Activated CD4-positive, alpha-beta memory T cell treated with anti-CD3 and anti-CD28 coated beads for 36 hours (primary cell): ENCODE data around the gene C1orf167. TPM values are rescaled to one million over a fixed set of nuclear protein-coding genes. Genes with fewer than 3 reads are reported as not detected.

Experiments used
- CTCF ChIA-PET: fragments of 350-600 bp; sonication (Branson Sonifier 250); formaldehyde crosslinking; loops from one replicate; lab custom pipeline; 2021; ENCODE audit warnings: antibody characterized with exemption, inconsistent platforms; lab: Charles Lee
- POLR2A ChIA-PET: fragments of 350-600 bp; sonication (Branson Sonifier 250); formaldehyde crosslinking; loops from one replicate; lab custom pipeline; 2021; ENCODE audit warnings: antibody characterized with exemption; lab: Charles Lee
- DNase-seq: peaks from one replicate; pipeline ENCODE4 v3.0.0-alpha.2; 2020
- H3K27ac Mint-ChIP-seq: one replicate; pipeline ENCODE4 v1.8.0; 2021; ENCODE audit warnings: mixed read lengths
- H3K27me3 Mint-ChIP-seq: one replicate; pipeline ENCODE4 v1.8.0; 2021; ENCODE audit warnings: mixed read lengths
- H3K36me3 Mint-ChIP-seq: one replicate; pipeline ENCODE4 v1.8.0; 2021; ENCODE audit warnings: mixed read lengths
- H3K4me1 Mint-ChIP-seq: one replicate; pipeline ENCODE4 v1.8.0; 2021; ENCODE audit warnings: low read depth, mixed read lengths
- H3K4me3 Mint-ChIP-seq: one replicate; pipeline ENCODE4 v1.8.0; 2021; ENCODE audit warnings: mild to moderate bottlenecking, mixed read lengths
- H3K9me3 Mint-ChIP-seq: one replicate; pipeline ENCODE4 v1.8.0; 2021; ENCODE audit warnings: mixed read lengths
- intact Hi-C: fragments of 100-400 bp; cut with micrococcal nuclease; formaldehyde crosslinking; loops from one replicate; pipeline ENCODE4 v1.15.1; 2023
- total RNA-seq, 2 experiments: library from RNA; stranded (reverse); gene quantifications; one replicate each; pipeline ENCODE4 v1.2.3, GENCODE V29; 2021

The C1orf167 gene
- total RNA-seq, 2 experiments from 2014 or later, result not detected

- intact Hi-C loops, result loop anchor here (10.0 kb wide), 1 partner anchor 141 kb away; no protein-coding TSS in a partner anchor
- Mint-ChIP-seq H3K4me3 (no peak overlapping the region), H3K27me3 (no peaks in the 10 kb centered on the region), H3K36me3 (peaks cover 25% of the 10 kb centered on the region), H3K9me3 (no peaks in the 10 kb centered on the region), H3K27ac (no peak overlapping the region), H3K4me1 (no peaks in the 10 kb centered on the region)
- POLR2A ChIA-PET, result interaction anchor here (0.5 kb wide), 1 partner anchor 160 kb away, joined by 3 read pairs; no protein-coding TSS in a partner anchor
- CTCF ChIA-PET, result no interaction called here
- DNase-seq, result no peak
Measured at GRCh38 chr1:11833900-11834299, 71.9 kb downstream of the C1orf167 start.

- Mint-ChIP-seq H3K9me3 (no peaks in the 10 kb centered on the region), H3K27ac (no peak overlapping the region), H3K4me3 (no peak overlapping the region), H3K27me3 (no peaks in the 10 kb centered on the region), H3K4me1 (no peaks in the 10 kb centered on the region), H3K36me3 (peaks cover 32% of the 10 kb centered on the region)
- no peak for DNase-seq
- intact Hi-C loops, result loop anchor here (10.0 kb wide), 1 partner anchor 139 kb away; no protein-coding TSS in a partner anchor
- ChIA-PET CTCF (no interaction called here), POLR2A (interaction anchor here (1.7 kb wide), 1 partner anchor 72 kb away, joined by 6 read pairs; no protein-coding TSS in a partner anchor)
Measured at GRCh38 chr1:11835441-11836225, 73.6 kb downstream of the C1orf167 start.

GRCh38 chr1:11836955-11837766, 75.2 kb downstream of the C1orf167 start:
- ChIA-PET POLR2A (interaction anchor here (1.7 kb wide), 1 partner anchor 70 kb away, joined by 6 read pairs; no protein-coding TSS in a partner anchor), CTCF (interaction anchor here (0.8 to 3.3 kb wide), 7 partner anchors 9 to 174 kb away, joined by 3 to 34 read pairs (median 4); partner anchors contain the start of gene FBXO6)
- Mint-ChIP-seq H3K27ac (no peak overlapping the region), H3K27me3 (no peaks in the 10 kb centered on the region), H3K4me3 (no peak overlapping the region), H3K4me1 (no peaks in the 10 kb centered on the region), H3K36me3 (peaks cover 41% of the 10 kb centered on the region), H3K9me3 (no peaks in the 10 kb centered on the region)
- DNase-seq, result no peak
- intact Hi-C loops, result loop anchor here (10.0 kb wide), 1 partner anchor 138 kb away; no protein-coding TSS in a partner anchor

- ChIA-PET CTCF (interaction anchor here (0.6 to 3.3 kb wide), 20 partner anchors 9 to 287 kb away, joined by 3 to 34 read pairs (median 4); partner anchors contain the start of genes FBXO6, MFN2 and NPPA), POLR2A (interaction anchor here (2.2 kb wide), 1 partner anchor 71 kb away, joined by 19 read pairs; no protein-coding TSS in a partner anchor)
- Mint-ChIP-seq H3K27me3 (no peaks in the 10 kb centered on the region), H3K4me3 (no peak overlapping the region), H3K9me3 (no peaks in the 10 kb centered on the region), H3K4me1 (no peaks in the 10 kb centered on the region), H3K27ac (no peak overlapping the region), H3K36me3 (peaks cover 42% of the 10 kb centered on the region)
- intact Hi-C loops, result loop anchor here (1.0 to 10.0 kb wide), 3 partner anchors 56 to 137 kb away; no protein-coding TSS in a partner anchor
- no peak for DNase-seq
Measured at GRCh38 chr1:11837767-11838348, 75.9 kb downstream of the C1orf167 start.

- Mint-ChIP-seq H3K4me1 (no peaks in the 10 kb centered on the region), H3K36me3 (peaks cover 45% of the 10 kb centered on the region), H3K9me3 (no peaks in the 10 kb centered on the region), H3K4me3 (no peak overlapping the region), H3K27ac (no peak overlapping the region), H3K27me3 (no peaks in the 10 kb centered on the region)
- intact Hi-C loops, result loop anchor here (1.0 to 10.0 kb wide), 3 partner anchors 56 to 136 kb away; no protein-coding TSS in a partner anchor
- DNase-seq, result peak; percentile 81
- ChIA-PET CTCF (interaction anchor here (0.6 to 3.3 kb wide), 20 partner anchors 9 to 286 kb away, joined by 3 to 34 read pairs (median 4); partner anchors contain the start of genes FBXO6, MFN2 and NPPA), POLR2A (interaction anchor here (2.2 kb wide), 1 partner anchor 70 kb away, joined by 19 read pairs; no protein-coding TSS in a partner anchor)
Measured at GRCh38 chr1:11838349-11839272, 76.6 kb downstream of the C1orf167 start.

Other genes starting within 250 kb of the C1orf167 start
- 1 to 10 TPM; 1.8 to 2.5 TPM for gene FBXO2, start 107.8 kb upstream of the C1orf167 start, total RNA-seq
- 10 to 100 TPM; 16.8 to 18.6 TPM for gene FBXO44, start 107.3 kb upstream of the C1orf167 start, total RNA-seq
- gene FBXO6, start 98.0 kb upstream of the C1orf167 start, total RNA-seq, result 10 to 100 TPM; 14.1 to 15.1 TPM
- 10 to 100 TPM; 88.5 to 93.2 TPM for gene MAD2L2, start 81.0 kb upstream of the C1orf167 start, total RNA-seq
- under 1 TPM; 0.05 to 0.07 TPM for gene DRAXIN, start 70.5 kb upstream of the C1orf167 start, total RNA-seq
- gene AGTRAP, start 26.1 kb upstream of the C1orf167 start, total RNA-seq, result 10 to 100 TPM; 16.5 to 18.0 TPM
- gene MTHFR, start 43.8 kb downstream of the C1orf167 start, total RNA-seq, result 10 to 100 TPM; 12.8 to 13.3 TPM
- gene CLCN6, start 44.0 kb downstream of the C1orf167 start, total RNA-seq, result 10 to 100 TPM; 11.3 to 11.6 TPM
- not detected for gene NPPA, start 85.6 kb downstream of the C1orf167 start, total RNA-seq
- not detected for gene NPPB, start 96.8 kb downstream of the C1orf167 start, total RNA-seq
- gene KIAA2013, start 164.2 kb downstream of the C1orf167 start, total RNA-seq, result 10 to 100 TPM; 22.9 to 23.4 TPM
- gene PLOD1, start 172.5 kb downstream of the C1orf167 start, total RNA-seq, result 10 to 100 TPM; 11.0 to 13.5 TPM
- 10 to 100 TPM; 52.0 to 58.1 TPM for gene MFN2, start 218.3 kb downstream of the C1orf167 start, total RNA-seq